GM21528 (cell line): ENCODE data around the gene CCDC88C.
A peak's percentile ranks its signal among the peaks of the same experiment; 100 is the strongest.
"Not testable (repeated sequence)": the region's sequence is repeated elsewhere in the genome, so short reads cannot be mapped to it uniquely, and the experiment has no call there.

ENCODE experiments used
- ATAC-seq: cut with Tn5 transposase; IDR thresholded peaks from one replicate; pipeline ENCODE4 v1.9.1; 2021; ENCODE audit warnings: mild to moderate bottlenecking, moderate library complexity; ENCODE audit not compliant: unreplicated experiment, low FRiP score

CCDC88C gene

DNA sequence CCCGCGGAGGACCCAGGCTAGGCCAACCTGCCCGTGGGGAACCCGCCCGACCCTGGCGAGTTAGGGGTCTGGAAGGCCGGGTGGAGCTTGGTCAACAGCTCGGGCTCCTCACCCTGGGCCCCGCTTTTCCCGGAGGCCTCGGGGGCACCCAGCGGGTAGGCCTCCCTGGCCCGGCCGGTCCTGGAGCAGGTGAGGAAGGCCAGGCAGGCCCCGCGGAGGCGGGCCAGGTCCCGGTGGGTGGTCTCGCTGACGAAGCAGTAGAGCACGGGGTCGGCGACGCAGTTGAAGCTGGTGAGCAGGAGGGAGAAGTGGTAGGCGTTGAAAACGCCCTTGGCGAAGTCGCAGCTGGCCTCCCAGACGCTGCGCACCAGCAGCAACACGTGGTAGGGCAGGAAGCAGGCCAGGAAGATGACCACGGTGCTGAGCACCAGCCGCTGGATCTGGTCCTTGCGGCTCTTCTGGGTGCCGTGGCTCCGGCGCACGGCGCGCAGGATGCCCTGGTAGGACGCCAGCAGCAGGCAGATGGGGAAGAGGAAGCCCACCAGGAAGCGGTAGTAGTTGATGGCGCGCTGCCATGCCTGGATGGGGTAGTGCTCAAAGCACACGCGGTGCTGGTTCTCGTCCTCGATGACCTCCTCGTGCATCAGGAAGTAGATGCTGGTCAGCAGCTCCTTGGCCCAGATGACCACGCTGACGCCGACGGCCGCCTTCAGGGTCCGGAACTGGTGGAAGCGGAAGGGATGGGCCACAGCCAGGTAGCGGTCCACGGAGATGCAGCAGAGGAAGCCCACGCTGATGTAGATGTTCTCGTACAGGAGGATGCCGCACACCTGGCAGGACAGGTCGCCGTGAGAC is 183.5 kb downstream of the CCDC88C start:
- ATAC-seq = no peak

DNA sequence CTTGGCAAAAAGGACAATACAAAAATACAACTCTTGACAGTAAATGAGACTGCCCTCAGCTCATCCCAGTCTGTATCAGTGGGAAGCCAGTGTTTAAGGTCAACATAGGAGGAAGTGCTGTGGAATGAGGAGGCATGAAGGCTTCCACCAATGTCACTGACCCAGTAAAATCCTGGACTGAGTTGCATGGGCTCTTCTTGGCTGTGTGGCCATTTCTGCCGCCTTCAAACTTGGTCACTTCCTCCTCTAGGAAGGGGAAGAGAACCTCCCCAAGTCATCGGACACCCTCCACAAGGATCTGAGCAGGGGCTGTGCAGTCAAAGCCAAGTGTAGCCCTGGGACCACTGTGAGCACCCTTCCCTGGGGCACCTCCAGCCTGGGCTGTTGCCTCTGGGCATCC is 185.0 kb downstream of the CCDC88C start:
- ATAC-seq = no peak

DNA sequence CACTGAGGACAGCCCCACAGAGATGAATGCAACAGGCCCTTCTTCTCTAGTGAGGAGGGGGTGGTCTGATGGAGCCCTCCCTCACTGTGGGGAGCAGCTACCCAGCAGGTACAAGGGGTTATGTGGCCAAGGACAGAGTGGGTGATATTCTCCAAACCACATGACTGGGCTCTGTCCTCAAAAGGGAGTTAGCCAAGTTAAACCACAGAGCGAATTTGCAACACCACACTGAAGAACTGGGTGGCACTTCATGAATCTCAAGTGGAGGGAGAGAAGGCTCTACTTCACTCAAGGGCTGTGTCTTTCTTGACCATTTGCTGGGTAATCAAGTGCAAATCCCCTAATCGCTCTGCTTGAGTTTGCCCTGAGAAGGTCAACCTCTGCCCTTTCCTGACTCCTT is 185.6 kb downstream of the CCDC88C start:
- ATAC-seq = no peak

DNA sequence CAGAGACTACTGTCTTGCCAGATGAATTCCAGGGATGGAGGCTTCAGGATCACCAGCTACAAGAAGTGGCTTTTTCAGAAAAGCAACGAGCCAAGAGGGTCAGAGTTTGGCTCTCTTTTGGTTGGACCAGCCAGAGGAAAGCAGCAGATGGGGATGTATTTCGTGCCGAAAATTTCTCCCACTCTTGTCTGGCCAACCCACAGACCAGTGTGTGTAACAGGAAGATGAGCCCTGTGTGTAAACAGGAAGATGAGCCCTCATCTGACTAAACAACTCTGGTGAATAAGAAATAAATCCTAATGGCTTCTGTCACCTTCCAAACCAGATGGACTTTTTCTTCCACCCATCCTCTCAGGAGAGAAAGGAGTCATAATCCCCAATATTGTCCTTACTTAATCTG is 186.2 kb downstream of the CCDC88C start:
- no peak for ATAC-seq

DNA sequence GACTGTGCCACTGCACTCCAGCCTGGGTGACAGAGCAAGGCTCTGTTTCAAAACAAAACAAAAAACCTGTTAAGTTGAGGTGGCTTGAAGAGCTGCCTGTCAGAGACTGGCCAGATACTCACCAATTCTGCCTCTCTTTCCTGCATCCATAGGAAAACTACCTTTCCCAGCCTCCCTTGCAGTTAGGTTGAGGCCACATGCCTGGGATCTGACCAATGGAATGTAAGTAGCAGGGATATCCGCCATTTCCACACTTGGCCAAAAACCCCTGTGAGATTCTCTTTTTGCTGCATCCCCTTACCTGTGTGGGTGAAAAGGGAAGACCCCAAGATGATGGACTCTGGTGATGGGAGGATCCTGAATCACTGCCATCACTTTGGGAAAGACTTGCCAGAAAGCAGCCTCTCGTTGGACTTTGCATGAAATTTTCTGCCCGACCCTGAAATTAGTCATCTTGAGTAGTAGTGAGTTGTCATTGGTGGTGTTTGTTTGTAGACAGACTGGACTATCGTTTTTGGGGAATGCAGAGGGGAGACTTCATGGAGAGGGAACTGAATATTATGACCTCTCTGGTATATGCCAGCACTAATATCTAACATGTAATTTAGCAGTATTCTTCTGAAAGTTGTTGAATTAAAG is 187.1 kb downstream of the CCDC88C start:
- ATAC-seq = no peak

DNA sequence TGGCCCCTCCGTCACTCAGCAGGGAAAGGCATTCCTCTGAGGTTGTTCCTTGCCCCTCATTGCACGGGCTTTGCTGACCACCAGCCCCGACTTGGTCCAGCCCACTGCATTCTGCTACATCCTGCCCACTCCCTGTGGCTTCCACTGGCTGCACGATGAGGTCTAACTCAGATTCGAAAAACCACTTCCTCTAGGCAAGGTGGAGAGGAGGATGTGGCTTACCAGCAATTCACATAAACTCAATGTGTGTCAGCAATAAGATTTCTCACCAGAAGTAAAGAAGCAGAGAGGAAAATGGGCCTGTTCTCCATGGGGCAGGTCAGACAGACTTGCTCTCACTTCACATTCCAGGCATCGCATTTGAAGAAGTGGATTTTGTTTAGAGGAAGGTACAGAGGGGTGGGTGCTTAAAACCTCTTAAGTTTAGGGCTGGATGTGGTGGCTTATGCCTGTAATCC is 187.8 kb downstream of the CCDC88C start:
- peak; percentile 81 for ATAC-seq

DNA sequence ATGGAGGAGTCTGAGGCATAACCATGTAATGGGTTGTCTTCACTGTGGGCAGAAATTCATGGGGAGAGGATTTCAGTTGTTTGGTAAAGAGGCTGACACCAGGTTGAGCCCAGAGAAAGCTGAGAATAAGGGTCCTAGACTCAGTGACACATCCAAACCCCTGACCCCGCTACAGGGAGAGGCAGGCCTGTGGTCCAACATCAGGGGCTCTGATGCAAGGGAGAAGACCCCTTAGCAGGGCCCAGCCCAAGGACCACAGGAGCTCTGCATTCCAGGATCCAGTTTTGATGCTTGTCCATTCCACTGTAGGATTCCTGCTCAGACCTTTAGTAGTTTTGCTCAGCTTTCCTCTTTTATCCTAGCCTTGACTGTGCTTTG is 188.6 kb downstream of the CCDC88C start:
- peak; percentile 0 for ATAC-seq

DNA sequence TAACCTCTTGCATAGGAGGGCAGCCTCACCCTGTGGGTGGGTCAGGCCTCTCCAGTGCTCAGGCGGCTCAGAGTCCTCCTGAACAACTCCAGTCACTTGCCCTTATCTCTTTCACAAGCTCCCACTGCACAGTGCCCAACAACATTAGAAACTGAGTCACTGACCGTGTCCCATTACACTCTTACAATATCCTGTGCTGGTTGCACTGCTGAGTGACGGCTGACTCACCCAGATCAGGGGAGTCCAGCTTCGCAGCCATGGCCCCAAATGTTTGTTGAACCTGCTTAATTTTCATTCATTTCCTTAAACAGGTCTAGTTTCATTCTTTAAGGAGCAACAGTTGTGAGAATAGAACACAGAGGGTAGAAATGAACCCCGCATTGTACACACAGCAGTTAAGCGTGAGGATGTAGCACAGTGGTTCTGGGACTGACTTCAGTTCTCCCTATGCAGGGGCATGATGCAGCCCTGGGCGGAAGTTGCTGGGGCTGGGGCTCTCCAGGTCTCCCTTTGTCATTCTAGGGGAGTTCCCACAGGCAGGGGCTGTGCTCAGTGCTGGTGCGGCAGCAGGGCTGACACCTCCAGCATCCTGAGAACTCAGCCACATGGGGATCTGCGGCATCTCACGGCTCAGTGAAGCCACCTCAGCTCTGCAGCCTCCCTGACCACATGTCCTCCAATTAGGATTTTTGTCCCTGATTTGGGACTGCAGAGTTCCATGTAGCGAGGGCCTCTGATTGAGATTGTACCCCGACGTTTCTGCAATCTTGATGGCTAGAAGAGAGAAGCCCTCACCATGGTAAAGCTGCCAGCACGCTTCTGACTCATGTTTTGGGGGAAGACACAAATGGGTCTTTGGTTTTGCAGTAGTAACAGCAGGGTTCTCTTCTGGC is 189.3 kb downstream of the CCDC88C start:
- ATAC-seq = peak; percentile 75

DNA sequence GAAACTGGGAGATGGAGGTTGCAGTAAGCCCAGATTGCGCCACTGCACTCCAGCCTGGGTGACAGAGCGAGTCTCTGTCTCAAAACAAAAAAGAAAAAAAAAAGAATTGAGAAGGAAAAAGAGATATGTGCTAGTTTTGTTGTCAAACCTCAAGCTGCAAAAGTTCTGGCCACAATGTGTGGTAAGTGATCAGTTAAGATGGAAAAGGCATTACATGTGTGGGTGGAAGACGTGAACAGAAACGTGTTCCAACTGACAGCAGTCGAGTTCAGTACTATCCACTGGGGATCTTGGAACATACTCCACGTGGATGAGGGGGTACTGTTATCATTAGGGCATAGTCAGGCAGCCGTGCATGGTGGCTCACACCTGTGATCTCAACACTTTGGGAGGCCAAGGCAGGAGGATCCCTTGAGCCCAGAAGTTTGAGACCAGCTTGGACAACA is 190.4 kb downstream of the CCDC88C start:
- ATAC-seq = no peak

DNA sequence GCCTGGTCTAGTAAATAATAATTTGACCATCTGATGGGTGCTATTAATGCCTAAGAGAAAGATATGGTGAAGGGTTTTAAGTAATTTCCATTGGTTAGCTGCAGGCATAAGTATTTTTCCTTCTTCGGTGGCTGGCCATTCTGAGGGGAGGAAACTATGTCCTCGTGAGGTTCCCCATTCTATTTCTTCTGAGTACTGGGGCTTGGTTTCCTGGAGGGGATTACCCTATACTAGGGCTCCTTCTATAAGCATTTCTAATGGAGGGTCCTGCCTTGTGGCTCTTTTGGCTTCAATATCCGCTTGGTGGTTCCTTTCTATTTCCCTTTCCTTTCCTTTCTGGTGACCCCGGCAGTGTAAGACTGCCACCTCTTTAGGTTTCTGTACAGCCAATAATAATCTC is 191.3 kb downstream of the CCDC88C start:
- ATAC-seq = not testable (repeated sequence)

DNA sequence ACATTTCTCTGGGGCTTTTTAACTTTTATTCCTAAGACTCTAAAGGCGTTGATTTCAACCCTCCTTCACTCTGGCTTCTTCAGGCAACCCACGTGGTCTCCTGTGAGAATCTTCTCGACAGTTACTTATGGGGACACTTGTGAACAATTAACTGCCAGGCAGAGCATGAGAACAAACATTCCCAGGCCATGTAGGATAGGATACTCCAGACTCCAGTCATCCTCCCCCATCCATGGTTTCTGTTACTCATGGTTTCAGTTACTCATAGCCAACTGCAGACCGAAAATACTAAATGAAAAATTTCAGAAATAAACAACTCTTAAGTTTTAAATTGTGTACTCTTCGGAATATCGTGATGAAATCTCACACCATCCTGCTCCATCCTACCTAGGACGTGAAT is 192.6 kb downstream of the CCDC88C start:
- ATAC-seq = no peak

DNA sequence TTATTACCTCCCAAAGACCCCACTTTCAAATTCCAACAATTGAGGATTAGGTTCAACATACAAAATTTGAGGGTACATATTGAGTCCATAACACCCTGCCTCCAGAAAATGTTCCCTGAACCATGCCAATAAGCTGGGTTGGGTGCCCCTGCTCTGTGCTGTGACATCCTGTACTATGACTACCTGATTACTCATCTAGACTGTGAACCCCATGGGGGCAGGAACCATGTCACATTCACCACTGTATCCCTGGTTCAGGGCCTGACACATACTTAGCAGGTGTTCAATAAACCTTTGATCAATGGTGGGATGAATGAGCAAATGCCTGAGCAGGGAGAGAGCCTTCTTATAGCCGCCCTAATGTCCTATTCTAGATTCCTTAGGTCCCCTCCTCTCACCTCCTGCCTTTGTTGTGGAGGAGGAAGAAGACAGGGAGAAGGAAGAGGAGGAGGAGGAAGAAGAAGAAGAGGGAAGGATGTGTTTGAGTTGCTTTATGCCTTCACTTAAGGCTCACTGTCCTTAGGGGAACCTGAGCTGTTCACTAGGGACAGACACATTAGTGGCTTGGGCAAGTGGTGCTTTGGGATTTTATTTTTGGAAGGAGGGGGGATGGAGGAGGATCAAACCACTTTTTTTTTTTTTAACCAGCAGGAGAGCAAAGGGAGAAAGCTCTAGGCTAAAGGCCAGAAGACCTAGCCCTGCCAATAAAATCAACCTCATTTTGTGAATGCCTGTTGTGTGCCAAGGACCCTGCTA is 194.4 kb downstream of the CCDC88C start:
- no peak for ATAC-seq
